Pancreas (tissue), 10 donors: Measurements from ENCODE around the gene BPIFB2. TPM values are rescaled to one million over a fixed set of nuclear protein-coding genes. Genes with fewer than 3 reads are reported as not detected.

Experiments used
- ATAC-seq, 4 donors: fragments of 200-7000 bp; cut with Tn5 transposase; one replicate each; pipeline versions ENCODE4 v1.8.0 to v1.9.1; 2020; ENCODE audit warnings: mild to moderate bottlenecking in 4 of 4, moderate library complexity in 4 of 4
- DNase-seq, 6 donors: peaks; one replicate each; pipeline ENCODE4 v3.0.0-alpha.2; 2020
- FAIRE-seq: peaks from 2 replicates; lab custom pipeline; 2012; peaks lifted over from hg19 to GRCh38; lab: Jason Lieb, UNC
- H3K27ac ChIP-seq, 4 donors: fragments of 200-600 bp; sonication (generic); 1 replicate in 3 of 4; 2 replicates in 1 of 4; pipeline versions ENCODE4 v1.5.0 to v1.8.0; 2020
- H3K27me3 ChIP-seq, 4 donors: fragments of 200-600 bp; one replicate each; pipeline ENCODE4 v1.8.0; 2021
- H3K36me3 ChIP-seq, 3 donors: fragments of 200-600 bp; sonication (generic) in 1 of 3; one replicate each; pipeline versions ENCODE4 v1.5.0 to v1.8.0; 2020 to 2021
- H3K4me1 ChIP-seq, 3 donors: fragments of 200-600 bp; one replicate each; pipeline ENCODE4 v1.8.0; 2021
- H3K4me3 ChIP-seq, 4 donors: fragments of 200-600 bp; sonication (generic) in 2 of 4; one replicate each; pipeline versions ENCODE4 v1.5.0 to v1.8.0; 2020 to 2021
- H3K9me3 ChIP-seq, 4 donors: fragments of 200-600 bp; one replicate each; pipeline ENCODE4 v1.8.0; 2021
- CTCF ChIP-seq, 4 donors: fragments of 200-600 bp; sonication (generic) in 3 of 4; IDR thresholded peaks; one replicate each; pipeline versions ENCODE4 v1.5.0 to v1.8.0; 2021; ENCODE audit warnings: antibody characterized with exemption in 4 of 4
- WGBS, 2 donors: extraction: QIAGEN DNeasy Blood & Tissue Kit; methylation state at CpG; one replicate each; pipeline ENCODE4 v1.1.7; 2013; 5-methylcytosine and 5-hydroxymethylcytosine counted together
- intact Hi-C, 3 donors: fragments of 100-400 bp; cut with DNase I; formaldehyde crosslinking; loops; one replicate each; pipeline versions ENCODE4 v1.11.1 to v1.14.2; 2022
- polyA plus RNA-seq, 2 donors: library from polyadenylated mRNA; stranded (reverse); fragments of 200-250 nt; gene quantifications; one replicate each; pipeline ENCODE4 v1.2.3, GENCODE V29; 2013
- total RNA-seq, 6 donors: library from RNA; stranded (reverse); fragmentation: NEBNext Ultra II Directional in 4 of 6; extraction: Animal tissue kit (Norgen Biotek cat#: 25700) in 4 of 6; gene quantifications; one replicate each; pipeline versions ENCODE4 v1.2.1 to v1.2.4, GENCODE V29; 2021 to 2023
- donor health status: healthy with polysubstance abuse.
- donor health status: DM: no; HTN: no; CAD: no; lungs with moderate emphysema.
- donor health status: DM: no; HTN: no; CAD: no.
- donor health status: control.
- donor health status: control.
- donor health status: Bipolar disorder and iron deficiency.
- donor health status: DM: yes; HTN: yes; CAD: no.
- donor health status: DM: no; HTN: no; CAD: no.
- donor health status: DM: no; HTN: no; CAD: no.
- donor health status: DM: yes; HTN: yes; CAD: no.

Gene BPIFB2
- total and polyA plus RNA-seq, 8 donors, result 0.05 to 0.16 TPM; not detected in 6

- Histone ChIP-seq H3K27me3 (no peaks in the 10 kb centered on the region), H3K36me3 (no peaks in the 10 kb centered on the region), H3K4me3 (no peak overlapping the region), H3K4me1 (no peaks in the 10 kb centered on the region), H3K9me3 (no peaks in the 10 kb centered on the region), H3K27ac (no peak overlapping the region)
- FAIRE-seq (no peak), DNase-seq (no peak), ATAC-seq (no peak)
- 55 to 67% methylated on average over 7 of the region's 7 CpGs for WGBS, 2 donors
- intact Hi-C loops, result no loop called here
- no peak for TF ChIP-seq CTCF (IDR thresholded peaks at IDR 0.05)
Observed at GRCh38 chr20:33022694-33023438, 15.4 kb downstream of the BPIFB2 start.

DNA sequence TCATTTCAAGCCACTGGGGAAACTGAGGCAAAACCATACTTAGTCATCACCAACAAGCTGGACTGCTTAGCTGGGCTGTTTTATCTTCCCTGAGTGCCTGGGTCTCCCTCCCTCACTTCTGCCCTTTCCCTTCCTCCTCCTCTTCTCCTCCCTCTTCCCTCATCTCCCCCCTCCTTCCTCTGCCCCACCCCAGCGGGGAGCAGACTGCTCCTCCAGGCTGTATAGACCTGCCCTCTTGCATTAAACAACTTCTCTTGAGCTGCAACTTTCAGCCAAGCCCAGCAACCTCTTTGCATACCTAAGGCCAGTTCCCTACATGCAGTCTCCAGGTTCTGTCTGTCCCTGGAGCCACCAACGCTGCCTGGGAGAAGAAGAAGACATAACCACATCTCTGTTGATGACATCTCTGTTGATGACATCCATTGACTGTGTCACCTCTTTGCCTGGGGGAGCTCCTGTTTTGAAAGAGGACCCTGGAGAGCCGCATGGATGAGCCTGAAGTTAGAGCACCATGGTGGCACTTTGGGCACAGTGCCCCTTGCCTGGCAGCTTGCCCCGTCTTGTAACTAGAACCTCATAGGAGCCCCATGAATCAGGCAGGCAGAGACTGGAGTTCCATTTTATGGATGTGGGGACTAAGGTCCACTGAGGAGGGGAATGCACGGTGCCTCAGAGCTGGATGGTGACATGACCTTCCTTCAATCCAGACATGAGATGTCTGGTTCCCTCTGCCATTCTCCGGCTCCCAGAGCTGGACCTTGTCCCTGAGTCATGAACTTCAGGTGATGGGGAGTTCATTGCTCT is 16.1 kb downstream of the BPIFB2 start:
- Histone ChIP-seq H3K4me1 (no peaks in the 10 kb centered on the region), H3K27ac (no peak overlapping the region), H3K4me3 (no peak overlapping the region), H3K27me3 (no peaks in the 10 kb centered on the region), H3K36me3 (no peaks in the 10 kb centered on the region), H3K9me3 (no peaks in the 10 kb centered on the region)
- FAIRE-seq (no peak), DNase-seq (no peak), ATAC-seq (no peak)
- intact Hi-C loops, result no loop called here
- no peak for TF ChIP-seq CTCF (IDR thresholded peaks at IDR 0.05)
- 49 to 60% methylated on average over 6 of the region's 6 CpGs for WGBS, 2 donors

- Histone ChIP-seq H3K4me3 (no peak overlapping the region), H3K4me1 (no peaks in the 10 kb centered on the region), H3K36me3 (no peaks in the 10 kb centered on the region), H3K27me3 (no peaks in the 10 kb centered on the region), H3K27ac (no peak overlapping the region), H3K9me3 (no peaks in the 10 kb centered on the region)
- 50 to 52% methylated on average over 1 of the region's 1 CpG for WGBS, 2 donors
- TF ChIP-seq CTCF (IDR thresholded peaks at IDR 0.05), result no peak
- FAIRE-seq, result no peak
- no peak for DNase-seq
- intact Hi-C loops, result no loop called here
- no peak for ATAC-seq
Observed at GRCh38 chr20:33024243-33024560, 16.7 kb downstream of the BPIFB2 start.

DNA sequence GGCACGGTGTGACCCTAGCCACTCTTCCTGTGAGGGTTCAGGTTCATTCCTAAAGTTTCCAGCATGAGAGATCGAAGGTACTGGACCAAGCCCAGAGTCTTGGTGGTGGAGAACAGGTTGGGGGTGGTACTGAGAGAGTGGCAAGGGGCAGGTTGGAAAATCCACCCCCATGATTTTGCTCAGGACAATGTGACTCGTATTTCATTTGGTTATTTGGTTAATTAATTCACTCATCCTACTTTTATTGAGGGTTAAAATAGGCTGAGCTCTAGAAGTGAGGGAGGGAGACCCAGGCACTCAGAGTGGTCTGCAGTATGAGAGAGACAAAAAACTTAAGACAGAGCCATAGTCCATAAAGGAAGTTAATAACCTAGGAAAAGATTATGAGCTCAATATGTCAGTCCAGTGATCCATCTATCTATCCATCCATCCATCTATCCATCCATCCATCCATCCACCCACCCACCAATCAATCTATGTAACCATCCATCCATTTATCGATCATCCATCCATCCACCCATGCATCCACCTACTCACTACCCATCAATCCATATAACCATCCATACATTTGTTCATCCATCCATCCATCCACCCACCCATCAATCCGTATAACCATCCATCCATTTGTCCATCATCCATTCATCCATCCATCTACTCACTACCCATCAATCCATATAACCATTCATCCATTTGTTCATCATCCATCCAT is 17.3 kb downstream of the BPIFB2 start:
- H3K4me3 ChIP-seq, result no peak overlapping the region
- no peak for DNase-seq
- intact Hi-C loops, result no loop called here
- WGBS, 2 donors, result 45 to 54% methylated on average over 5 of the region's 5 CpGs
- no peak for TF ChIP-seq CTCF (IDR thresholded peaks at IDR 0.05)
- H3K4me1 ChIP-seq, result no peaks in the 10 kb centered on the region
- no peaks in the 10 kb centered on the region for H3K27me3 ChIP-seq
- H3K36me3 ChIP-seq, result no peaks in the 10 kb centered on the region
- FAIRE-seq, result no peak
- no peak for ATAC-seq
- H3K9me3 ChIP-seq, result no peaks in the 10 kb centered on the region
- H3K27ac ChIP-seq, result no peak overlapping the region
